Tibial nerve (tissue), 4 donors: ENCODE measurements around the gene MAP4K1. TPM values are rescaled to one million over a fixed set of nuclear protein-coding genes. Genes with fewer than 3 reads are reported as not detected.

Experiments
- total RNA-seq, 4 donors: library from RNA; depleted of rRNA; stranded (reverse); fragments of >200 nt; gene quantifications; one replicate each; pipeline ENCODE4 v1.1.0, GENCODE V29; 2016

Gene MAP4K1
- total RNA-seq, 4 donors from 2014 or later = 2.5 to 10.0 (median 8.8) TPM

Other genes with a start within 250 kb of the MAP4K1 start
- gene PSMD8, start 243.4 kb downstream of the MAP4K1 start, total RNA-seq = 100 to 1,000 TPM; 124 to 192 (median 174) TPM
- not detected for gene GGN, start 229.9 kb downstream of the MAP4K1 start, total RNA-seq
- gene SPRED3, start 229.3 kb downstream of the MAP4K1 start, total RNA-seq = under 1 TPM in 3 of 4 donors, not detected in 1; under 0.01 to 0.60 (median 0.21) TPM
- 10 to 100 TPM; 24.9 to 69.0 (median 50.3) TPM for gene FAM98C, start 214.9 kb downstream of the MAP4K1 start, total RNA-seq
- gene RASGRP4, start 191.7 kb downstream of the MAP4K1 start, total RNA-seq = 10 to 100 TPM in 1 of 4 donors, 1 to 10 TPM in 3; 3.1 to 11.7 (median 5.3) TPM
- gene RYR1, start 184.3 kb downstream of the MAP4K1 start, total RNA-seq = 10 to 100 TPM in 2 of 4 donors, 1 to 10 TPM in 2; 5.7 to 18.1 (median 12.0) TPM
- 100 to 1,000 TPM; 326 to 534 (median 466) TPM for gene EIF3K, start 1.2 kb upstream of the MAP4K1 start, total RNA-seq
- 100 to 1,000 TPM; 342 to 463 (median 382) TPM for gene ACTN4, start 29.7 kb upstream of the MAP4K1 start, total RNA-seq
- gene CAPN12, start 126.5 kb upstream of the MAP4K1 start, total RNA-seq = 1 to 10 TPM; 3.5 to 5.7 (median 4.8) TPM
- not detected for gene LGALS7, start 155.6 kb upstream of the MAP4K1 start, total RNA-seq
- gene LGALS7B, start 171.2 kb upstream of the MAP4K1 start, total RNA-seq = not detected
- gene LGALS4, start 195.0 kb upstream of the MAP4K1 start, total RNA-seq = 1 to 10 TPM in 1 of 4 donors, under 1 TPM in 2, not detected in 1; 0.20 to 2.1 (median 0.63) TPM
- 100 to 1,000 TPM in 3 of 4 donors, 10 to 100 TPM in 1; 81.8 to 135 (median 119) TPM for gene ECH1, start 213.8 kb upstream of the MAP4K1 start, total RNA-seq
- 100 to 1,000 TPM; 170 to 205 (median 179) TPM for gene HNRNPL, start 232.0 kb upstream of the MAP4K1 start, total RNA-seq